ENCODE measurements around the gene MYO3B. TPM values are rescaled to one million over a fixed set of nuclear protein-coding genes. Genes with fewer than 3 reads are reported as not detected.

MYO3B gene
- total RNA-seq, 1 donor: 0.09 TPM

DNA sequence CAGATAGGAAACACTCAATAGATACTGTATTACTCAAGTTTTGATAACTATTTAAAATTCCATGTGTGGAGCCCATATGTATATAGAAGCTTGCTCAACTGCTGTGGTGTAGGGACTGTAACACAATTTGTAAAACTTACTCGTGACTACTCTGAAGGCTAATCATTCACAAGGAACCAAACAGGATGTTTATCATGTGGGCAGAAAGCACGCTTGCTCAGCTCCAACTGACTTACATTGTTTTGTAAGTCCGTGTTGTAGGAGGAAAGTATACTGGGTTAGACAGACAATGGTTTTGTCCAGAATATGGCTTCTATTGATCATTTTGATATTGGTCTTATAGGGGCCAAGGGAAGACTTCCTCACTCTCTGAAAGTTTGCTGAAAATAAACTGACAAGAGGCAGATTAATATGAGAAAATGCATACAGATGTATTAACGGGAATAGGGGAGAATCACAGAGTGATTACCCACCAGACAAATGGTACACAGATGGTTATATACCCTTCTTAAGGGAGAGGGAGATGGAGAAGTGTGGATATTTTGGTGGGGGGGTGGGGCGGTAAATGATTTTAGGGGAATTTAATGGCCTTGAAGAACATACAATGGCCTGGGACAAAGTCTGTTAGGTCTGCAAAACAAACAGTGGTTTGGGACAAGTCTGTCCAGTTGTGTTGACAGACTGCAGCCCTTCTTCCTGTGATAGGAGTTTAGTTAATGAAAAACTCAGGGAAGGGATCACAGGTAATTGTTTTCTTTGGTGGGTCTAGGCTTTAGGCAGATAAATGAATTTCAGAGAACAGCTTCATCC, 277.9 kb downstream of the MYO3B start:
- TF ChIP-seq, protein P1, sequence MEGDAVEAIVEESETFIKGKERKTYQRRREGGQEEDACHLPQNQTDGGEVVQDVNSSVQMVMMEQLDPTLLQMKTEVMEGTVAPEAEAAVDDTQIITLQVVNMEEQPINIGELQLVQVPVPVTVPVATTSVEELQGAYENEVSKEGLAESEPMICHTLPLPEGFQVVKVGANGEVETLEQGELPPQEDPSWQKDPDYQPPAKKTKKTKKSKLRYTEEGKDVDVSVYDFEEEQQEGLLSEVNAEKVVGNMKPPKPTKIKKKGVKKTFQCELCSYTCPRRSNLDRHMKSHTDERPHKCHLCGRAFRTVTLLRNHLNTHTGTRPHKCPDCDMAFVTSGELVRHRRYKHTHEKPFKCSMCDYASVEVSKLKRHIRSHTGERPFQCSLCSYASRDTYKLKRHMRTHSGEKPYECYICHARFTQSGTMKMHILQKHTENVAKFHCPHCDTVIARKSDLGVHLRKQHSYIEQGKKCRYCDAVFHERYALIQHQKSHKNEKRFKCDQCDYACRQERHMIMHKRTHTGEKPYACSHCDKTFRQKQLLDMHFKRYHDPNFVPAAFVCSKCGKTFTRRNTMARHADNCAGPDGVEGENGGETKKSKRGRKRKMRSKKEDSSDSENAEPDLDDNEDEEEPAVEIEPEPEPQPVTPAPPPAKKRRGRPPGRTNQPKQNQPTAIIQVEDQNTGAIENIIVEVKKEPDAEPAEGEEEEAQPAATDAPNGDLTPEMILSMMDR (IDR thresholded peaks at IDR 0.05; ENCODE audit: insufficient read depth, low read length): no peak
- no peak for DNase-seq (ENCODE audit: low read depth)
- no peak overlapping the region for H3K4me3 ChIP-seq (ENCODE audit: low read depth, low read length)

- DNase-seq (ENCODE audit: low read depth): no peak
- H3K4me3 ChIP-seq (ENCODE audit: low read depth, low read length): no peak overlapping the region
- TF ChIP-seq, protein P1 (IDR thresholded peaks at IDR 0.05; ENCODE audit: insufficient read depth, low read length): no peak
Observed at GRCh38 chr2:170456914-170457313, 279.0 kb downstream of the MYO3B start.

DNA sequence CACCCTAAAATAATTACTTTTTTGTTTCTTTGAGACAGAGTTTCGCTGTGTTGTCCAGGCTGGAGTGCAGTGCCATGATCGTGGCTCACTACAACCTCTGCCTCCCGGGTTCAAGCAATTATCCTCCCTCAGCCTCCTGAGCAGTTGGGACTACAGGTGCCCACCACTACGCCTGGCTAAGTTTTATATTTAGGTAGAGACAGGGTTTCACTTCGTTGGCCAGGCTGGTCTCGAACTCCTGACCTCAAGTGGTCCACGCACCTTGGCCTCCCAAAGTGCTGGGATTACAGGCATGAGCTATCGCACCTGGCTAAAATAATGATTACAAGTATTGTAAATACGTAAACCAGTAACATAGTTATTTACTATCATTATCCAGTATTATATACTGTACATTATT, 279.8 kb downstream of the MYO3B start:
- no peak for DNase-seq (ENCODE audit: low read depth)
- TF ChIP-seq, protein P1 (IDR thresholded peaks at IDR 0.05; ENCODE audit: insufficient read depth, low read length): no peak
- no peak overlapping the region for H3K4me3 ChIP-seq (ENCODE audit: low read depth, low read length)

GRCh38 chr2:170461889-170462288, 283.9 kb downstream of the MYO3B start:
- no peak overlapping the region for H3K4me3 ChIP-seq (ENCODE audit: low read depth, low read length)
- TF ChIP-seq, protein P1 (IDR thresholded peaks at IDR 0.05; ENCODE audit: insufficient read depth, low read length): no peak
- no peak for DNase-seq (ENCODE audit: low read depth)

DNA sequence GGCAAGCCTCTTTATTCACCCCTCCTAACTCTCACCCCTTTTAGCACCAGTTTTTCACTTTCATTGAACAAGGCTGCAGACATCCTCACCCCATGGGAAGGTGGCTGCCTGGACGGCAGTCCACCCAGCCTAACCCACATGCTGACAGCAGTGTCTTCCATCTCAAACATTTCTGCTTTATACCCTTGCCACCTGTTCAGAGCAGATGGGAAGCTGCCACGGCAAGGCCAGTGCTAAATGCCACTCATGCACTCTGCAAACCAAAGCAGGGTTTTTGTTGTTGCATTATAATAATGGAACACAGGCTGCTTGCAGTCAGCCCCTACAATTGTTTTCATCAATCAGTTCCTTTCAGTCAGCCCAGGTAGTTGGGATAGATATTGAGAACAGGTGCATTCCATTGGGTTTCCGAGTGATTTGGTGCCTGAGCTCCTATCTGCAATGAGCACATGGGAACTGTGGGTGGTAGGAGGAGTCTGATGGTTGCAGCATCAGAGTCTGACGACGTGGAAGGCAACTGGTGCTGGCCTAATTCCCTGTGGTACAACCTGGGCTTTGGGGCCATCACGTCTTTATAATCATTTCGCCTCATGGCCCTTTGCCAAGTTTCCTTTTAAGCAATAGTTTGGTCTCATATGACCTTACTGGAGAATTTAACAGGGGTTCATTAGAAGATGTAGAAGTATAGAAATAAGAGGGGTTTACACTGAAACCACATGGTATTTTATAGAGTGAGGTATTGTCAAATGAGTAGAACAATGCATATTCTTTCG, 284.7 kb downstream of the MYO3B start:
- no peak for DNase-seq (ENCODE audit: low read depth)
- TF ChIP-seq, protein P1 (IDR thresholded peaks at IDR 0.05; ENCODE audit: insufficient read depth, low read length): no peak
- H3K4me3 ChIP-seq (ENCODE audit: low read depth, low read length): no peak overlapping the region

DNA sequence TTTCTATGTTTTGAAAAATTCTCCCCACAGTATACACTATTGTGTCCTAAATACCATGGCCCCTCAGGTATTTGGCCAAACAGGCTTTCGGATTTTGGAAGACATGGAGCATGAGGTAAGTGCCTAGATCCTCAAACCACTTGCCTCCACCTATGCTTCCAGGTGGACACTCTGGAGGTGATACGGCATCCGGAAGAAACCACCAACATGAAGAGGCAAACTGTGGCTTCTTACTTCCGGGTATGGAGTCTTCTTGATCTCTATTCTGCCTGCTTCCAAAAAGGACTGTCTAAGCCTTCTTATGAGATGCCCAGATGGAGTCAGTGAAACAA, 285.2 kb downstream of the MYO3B start:
- DNase-seq (ENCODE audit: low read depth): no peak
- TF ChIP-seq, protein P1 (IDR thresholded peaks at IDR 0.05; ENCODE audit: insufficient read depth, low read length): no peak
- H3K4me3 ChIP-seq (ENCODE audit: low read depth, low read length): no peak overlapping the region

All from fibroblast of the aortic adventitia (primary cell).